GM20000 (cell line): ENCODE data around the gene ITGA1.
A peak's percentile ranks its signal among the peaks of the same experiment; 100 is the strongest.

Source experiments
- DNase-seq: peaks from one replicate; pipeline ENCODE4 v3.0.0; 2012; ENCODE audit warnings: low spot score
- TF ChIP-seq, protein P1 (sequence below): IDR thresholded peaks from 2 replicates; pipeline ENCODE4 v1.5.1; 2012; ENCODE audit warnings: mild to moderate bottlenecking, control low read depth; ENCODE audit errors: extremely low read depth, missing control alignments

ITGA1 gene

GRCh38 chr5:52800394-52801213, 12.9 kb downstream of the ITGA1 start:
- peak; percentile 15 for DNase-seq
- TF ChIP-seq, protein P1, sequence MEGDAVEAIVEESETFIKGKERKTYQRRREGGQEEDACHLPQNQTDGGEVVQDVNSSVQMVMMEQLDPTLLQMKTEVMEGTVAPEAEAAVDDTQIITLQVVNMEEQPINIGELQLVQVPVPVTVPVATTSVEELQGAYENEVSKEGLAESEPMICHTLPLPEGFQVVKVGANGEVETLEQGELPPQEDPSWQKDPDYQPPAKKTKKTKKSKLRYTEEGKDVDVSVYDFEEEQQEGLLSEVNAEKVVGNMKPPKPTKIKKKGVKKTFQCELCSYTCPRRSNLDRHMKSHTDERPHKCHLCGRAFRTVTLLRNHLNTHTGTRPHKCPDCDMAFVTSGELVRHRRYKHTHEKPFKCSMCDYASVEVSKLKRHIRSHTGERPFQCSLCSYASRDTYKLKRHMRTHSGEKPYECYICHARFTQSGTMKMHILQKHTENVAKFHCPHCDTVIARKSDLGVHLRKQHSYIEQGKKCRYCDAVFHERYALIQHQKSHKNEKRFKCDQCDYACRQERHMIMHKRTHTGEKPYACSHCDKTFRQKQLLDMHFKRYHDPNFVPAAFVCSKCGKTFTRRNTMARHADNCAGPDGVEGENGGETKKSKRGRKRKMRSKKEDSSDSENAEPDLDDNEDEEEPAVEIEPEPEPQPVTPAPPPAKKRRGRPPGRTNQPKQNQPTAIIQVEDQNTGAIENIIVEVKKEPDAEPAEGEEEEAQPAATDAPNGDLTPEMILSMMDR = no peak

DNA sequence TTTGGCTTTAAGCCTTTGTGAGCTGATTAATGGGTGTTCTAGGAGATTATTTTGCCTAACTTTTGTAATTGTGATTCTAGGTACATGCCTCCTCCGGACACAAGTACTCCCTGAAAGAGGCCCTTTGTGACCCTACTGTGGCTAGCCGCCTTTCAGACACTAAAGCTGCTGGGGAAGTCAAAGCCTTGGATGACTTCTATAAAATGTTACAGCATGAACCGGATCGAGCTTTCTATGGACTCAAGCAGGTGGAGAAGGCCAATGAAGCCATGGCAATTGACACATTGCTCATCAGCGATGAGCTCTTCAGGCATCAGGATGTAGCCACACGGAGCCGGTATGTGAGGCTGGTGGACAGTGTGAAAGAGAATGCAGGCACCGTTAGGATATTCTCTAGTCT, 13.6 kb downstream of the ITGA1 start:
- DNase-seq = no peak
- TF ChIP-seq, protein P1 = no peak

DNA sequence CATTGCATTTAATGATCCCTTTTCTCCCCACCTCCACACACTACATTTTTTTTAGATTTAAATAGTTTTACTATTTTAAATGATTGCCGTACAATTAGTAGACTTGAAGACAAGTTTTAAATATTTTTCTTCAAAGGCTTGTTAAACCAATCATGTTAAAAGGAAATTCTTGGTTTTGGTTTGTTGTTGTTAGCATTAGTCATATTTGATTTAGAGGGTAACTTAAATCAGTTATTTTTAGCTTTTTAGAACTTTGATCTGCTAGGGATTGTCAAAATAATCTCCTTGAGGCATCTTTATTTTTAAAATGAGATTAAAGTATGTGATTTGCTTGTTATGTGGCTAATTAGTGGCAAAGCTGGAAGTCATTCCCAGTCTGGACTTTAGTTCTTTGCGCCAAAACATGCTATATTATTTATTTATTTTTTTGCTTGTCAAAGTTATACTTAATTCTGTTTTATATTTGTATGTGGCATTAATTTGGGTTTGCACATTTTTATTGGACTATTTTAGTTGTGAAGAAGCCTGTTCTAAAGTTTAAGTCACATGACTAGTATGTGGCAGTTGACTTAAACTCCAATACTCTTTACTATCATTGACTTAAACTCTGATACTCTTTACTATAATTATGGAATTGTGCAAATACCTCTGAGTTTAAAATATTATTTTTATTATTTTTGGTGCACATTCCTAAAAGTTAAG, 14.7 kb downstream of the ITGA1 start:
- TF ChIP-seq, protein P1 = no peak
- DNase-seq = no peak

DNA sequence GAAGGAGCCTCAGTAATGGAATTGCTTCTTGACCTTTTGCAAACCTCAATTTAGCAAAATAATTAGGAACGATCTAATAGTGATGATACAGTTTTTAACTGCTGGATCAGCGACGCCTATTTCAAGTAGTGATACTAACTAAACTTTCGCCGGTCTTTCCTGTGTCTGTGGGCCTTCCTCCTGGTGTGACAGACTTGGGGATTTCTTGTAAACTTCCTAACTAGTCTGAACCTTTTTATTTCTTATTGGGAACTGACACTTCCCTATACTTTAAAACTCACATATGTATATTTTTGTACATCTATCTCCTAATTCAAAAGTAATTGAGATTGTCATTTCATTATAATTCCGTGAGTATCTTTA, 15.2 kb downstream of the ITGA1 start:
- TF ChIP-seq, protein P1 = no peak
- no peak for DNase-seq

DNA sequence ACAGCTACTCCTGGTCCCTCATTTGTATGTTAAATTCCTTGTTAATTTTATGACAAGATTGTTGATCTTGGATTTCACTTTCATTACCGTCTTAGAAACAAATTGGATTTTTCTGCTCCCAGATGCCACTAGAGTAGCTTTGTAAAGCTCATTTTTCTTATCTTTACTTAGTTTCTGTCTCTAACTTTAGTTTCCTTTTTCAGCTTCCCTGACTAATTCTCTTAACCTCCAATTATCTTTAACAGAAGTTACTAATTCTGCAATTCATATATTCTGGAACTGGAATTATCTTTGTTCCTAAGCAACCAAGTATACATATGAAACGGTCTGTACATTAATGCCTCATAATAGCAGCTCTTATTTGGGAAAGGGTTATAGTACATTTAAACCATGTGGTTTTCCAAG, 16.7 kb downstream of the ITGA1 start:
- DNase-seq = no peak
- TF ChIP-seq, protein P1 = no peak

DNA sequence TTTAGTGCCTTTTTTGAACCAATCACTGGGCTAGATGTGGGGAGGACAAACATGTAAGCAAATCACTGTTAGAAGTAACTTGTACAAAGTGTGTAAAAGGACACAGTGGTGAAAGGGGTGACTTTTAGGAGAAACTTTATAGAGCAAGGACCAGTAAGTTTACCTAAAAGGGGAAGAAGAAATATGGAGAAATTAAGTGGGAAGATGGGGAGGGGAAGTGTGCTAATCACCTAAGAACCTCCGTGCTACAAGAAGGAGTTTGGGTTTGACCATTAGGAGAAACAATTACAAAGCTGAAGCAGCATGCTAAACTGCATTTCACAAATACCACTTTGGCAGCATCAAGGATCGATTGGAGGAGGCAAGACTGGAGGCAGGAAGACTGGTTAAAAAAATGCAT, 17.3 kb downstream of the ITGA1 start:
- no peak for DNase-seq
- TF ChIP-seq, protein P1 = no peak

DNA sequence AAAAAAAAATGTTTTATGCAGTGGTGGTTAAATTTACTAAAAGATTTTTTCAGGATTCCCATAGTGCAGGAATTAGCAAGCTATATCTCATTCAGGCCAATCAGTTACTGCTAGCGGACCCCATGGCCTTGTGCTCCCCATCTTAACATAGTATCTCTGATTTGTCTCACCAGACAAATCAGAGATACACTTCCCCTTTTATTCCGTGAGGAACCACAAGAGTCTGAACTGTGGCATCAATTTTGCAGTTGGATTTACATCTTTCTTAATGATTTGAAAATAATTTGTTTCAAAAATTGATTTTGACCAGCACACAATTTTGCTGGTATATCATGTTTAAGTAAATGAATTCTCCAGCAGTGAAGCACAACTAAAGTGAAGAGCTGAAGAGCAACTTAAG, 17.9 kb downstream of the ITGA1 start:
- TF ChIP-seq, protein P1 = no peak
- DNase-seq = no peak
